ENCODE measurements around the gene ADPRH. TPM values are rescaled to one million over a fixed set of nuclear protein-coding genes. Genes with fewer than 3 reads are reported as not detected.

Gene ADPRH
- total RNA-seq, 1 donor from 2014 or later, result 1.1 TPM

- peaks cover 4% of the 10 kb centered on the region for H3K27me3 Mint-ChIP-seq (ENCODE audit: unreplicated experiment)
- no peak for DNase-seq
- H3K36me3 Mint-ChIP-seq (ENCODE audit: unreplicated experiment), result no peaks in the 10 kb centered on the region
- peak overlapping the region; percentile 68 for H3K27ac Mint-ChIP-seq (ENCODE audit: unreplicated experiment)
- H3K9me3 Mint-ChIP-seq (ENCODE audit: unreplicated experiment), result peaks cover 4% of the 10 kb centered on the region
- TF ChIP-seq CTCF (IDR thresholded peaks at IDR 0.05; ENCODE audit: partially characterized antibody, unreplicated experiment), result no peak
- H3K4me1 Mint-ChIP-seq (ENCODE audit: low read depth, unreplicated experiment), result no peaks in the 10 kb centered on the region
- peak overlapping the region; percentile 94 for H3K4me3 Mint-ChIP-seq (ENCODE audit: unreplicated experiment)
These were observed 922 bp downstream of the ADPRH start for GRCh38 chr3:119580067-119580760.

GRCh38 chr3:119582178-119582577 lies 2.9 kb downstream of the ADPRH start:
- H3K27ac Mint-ChIP-seq (ENCODE audit: unreplicated experiment), result no peak overlapping the region
- no peak overlapping the region for H3K4me3 Mint-ChIP-seq (ENCODE audit: unreplicated experiment)
- peaks cover 4% of the 10 kb centered on the region for H3K9me3 Mint-ChIP-seq (ENCODE audit: unreplicated experiment)
- no peaks in the 10 kb centered on the region for H3K36me3 Mint-ChIP-seq (ENCODE audit: unreplicated experiment)
- H3K27me3 Mint-ChIP-seq (ENCODE audit: unreplicated experiment), result peaks cover 4% of the 10 kb centered on the region
- DNase-seq, result no peak
- TF ChIP-seq CTCF (IDR thresholded peaks at IDR 0.05; ENCODE audit: partially characterized antibody, unreplicated experiment), result no peak
- H3K4me1 Mint-ChIP-seq (ENCODE audit: low read depth, unreplicated experiment), result no peaks in the 10 kb centered on the region

GRCh38 chr3:119585208-119585607 lies 5.9 kb downstream of the ADPRH start:
- DNase-seq, result no peak
- TF ChIP-seq CTCF (IDR thresholded peaks at IDR 0.05; ENCODE audit: partially characterized antibody, unreplicated experiment), result no peak
- H3K4me3 Mint-ChIP-seq (ENCODE audit: unreplicated experiment), result no peak overlapping the region
- H3K4me1 Mint-ChIP-seq (ENCODE audit: low read depth, unreplicated experiment), result no peaks in the 10 kb centered on the region
- no peaks in the 10 kb centered on the region for H3K9me3 Mint-ChIP-seq (ENCODE audit: unreplicated experiment)
- no peaks in the 10 kb centered on the region for H3K27me3 Mint-ChIP-seq (ENCODE audit: unreplicated experiment)
- no peak overlapping the region for H3K27ac Mint-ChIP-seq (ENCODE audit: unreplicated experiment)
- H3K36me3 Mint-ChIP-seq (ENCODE audit: unreplicated experiment), result no peaks in the 10 kb centered on the region

GRCh38 chr3:119585856-119586570 lies 6.7 kb downstream of the ADPRH start:
- H3K27me3 Mint-ChIP-seq (ENCODE audit: unreplicated experiment), result no peaks in the 10 kb centered on the region

More at GRCh38 chr3:119585856-119586570, 6.7 kb downstream of the ADPRH start:
- no peaks in the 10 kb centered on the region for H3K4me1 Mint-ChIP-seq (ENCODE audit: low read depth, unreplicated experiment)
- H3K36me3 Mint-ChIP-seq (ENCODE audit: unreplicated experiment), result no peaks in the 10 kb centered on the region
- no peak overlapping the region for H3K27ac Mint-ChIP-seq (ENCODE audit: unreplicated experiment)
- no peak for DNase-seq
- no peaks in the 10 kb centered on the region for H3K9me3 Mint-ChIP-seq (ENCODE audit: unreplicated experiment)
- no peak overlapping the region for H3K4me3 Mint-ChIP-seq (ENCODE audit: unreplicated experiment)
- no peak for TF ChIP-seq CTCF (IDR thresholded peaks at IDR 0.05; ENCODE audit: partially characterized antibody, unreplicated experiment)

Data from glutamatergic neuron (in vitro differentiated cells).